NCI-H82 treated with DMSO at 0.1 percent for 48 hours (cell line): ENCODE measurements around the gene KDM4E.

Experiments used
- DNase-seq: peaks from one replicate; lab custom pipeline; 2025; ENCODE audit not compliant: unreplicated experiment; lab: John Stamatoyannopoulos, UW

Gene KDM4E

DNA sequence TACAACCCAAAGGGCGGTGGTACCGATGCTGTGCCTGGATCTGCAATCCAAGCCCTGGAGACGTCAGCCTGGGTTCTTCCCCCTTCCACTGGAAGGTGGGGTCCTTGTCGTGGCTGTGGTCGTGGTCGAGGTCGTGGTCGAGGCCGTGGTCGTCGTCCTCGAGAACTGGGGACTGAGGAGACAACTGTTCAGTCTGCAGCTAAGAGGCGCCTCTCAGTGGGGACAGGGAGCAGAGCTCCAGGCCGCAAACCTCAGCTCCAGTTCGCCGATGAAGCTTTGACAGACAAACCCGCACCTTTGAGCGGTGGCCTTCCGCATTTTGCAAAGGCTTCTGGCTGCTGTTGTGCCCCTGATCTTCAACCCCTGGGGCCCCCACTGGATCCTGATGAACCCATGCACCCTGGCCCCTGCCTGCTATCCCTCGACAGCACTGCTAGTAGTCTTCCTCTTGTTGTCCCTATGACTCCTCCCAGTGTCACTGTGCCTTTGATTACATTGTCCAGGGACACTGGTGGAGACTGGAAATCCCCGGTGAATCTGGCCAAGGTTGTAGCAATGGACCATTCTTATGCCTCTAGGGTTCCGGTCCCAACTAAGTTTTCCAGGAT lies 25.6 kb downstream of the KDM4E start:
- no peak for DNase-seq

DNA sequence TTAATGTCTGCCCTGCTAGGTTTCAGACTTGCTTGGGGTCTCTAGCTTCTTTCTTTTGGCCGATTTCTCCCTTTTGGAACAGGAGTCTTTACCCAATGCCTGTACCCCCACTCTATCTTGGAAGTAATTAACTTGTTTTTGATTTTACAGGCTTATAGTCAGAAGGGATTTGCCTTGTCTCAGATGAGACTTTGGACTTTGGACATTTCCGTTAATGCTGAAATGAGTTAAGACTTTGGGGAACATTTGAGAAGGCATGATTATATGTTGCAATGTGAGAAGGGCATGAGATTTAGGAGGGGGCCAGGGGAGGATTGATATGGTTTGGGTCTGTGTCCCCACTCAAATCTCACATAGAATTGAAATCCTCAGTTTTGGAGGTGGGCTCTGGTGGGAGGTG lies 29.3 kb downstream of the KDM4E start:
- no peak for DNase-seq

DNA sequence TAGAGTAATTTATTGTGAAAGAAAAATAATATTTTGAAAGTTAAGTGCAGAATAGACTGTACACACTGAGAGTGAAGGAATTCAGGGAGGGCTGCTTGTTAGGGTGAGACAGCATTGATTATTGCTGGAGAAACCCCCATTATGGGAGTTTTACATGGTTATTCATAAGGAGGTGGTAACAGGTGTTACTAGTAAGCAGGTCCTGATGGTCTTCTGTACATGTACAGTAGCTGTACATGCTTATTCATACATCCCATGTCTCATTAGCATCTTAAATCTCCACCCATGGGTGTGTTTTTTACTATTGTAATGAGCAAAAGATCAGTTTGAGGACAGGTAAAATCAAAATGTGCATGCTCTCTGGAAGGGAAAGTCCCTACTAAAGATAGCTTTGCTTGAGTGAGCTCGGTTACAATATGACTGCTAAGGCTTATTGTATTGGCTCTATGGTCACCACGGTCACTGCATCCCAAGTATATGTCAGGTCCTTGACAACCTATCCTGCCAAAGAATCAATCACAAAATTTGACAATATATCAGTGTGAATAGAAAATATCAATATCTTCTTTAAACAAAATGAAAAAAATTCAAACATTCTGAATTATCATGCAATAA lies 30.3 kb downstream of the KDM4E start:
- DNase-seq = no peak

DNA sequence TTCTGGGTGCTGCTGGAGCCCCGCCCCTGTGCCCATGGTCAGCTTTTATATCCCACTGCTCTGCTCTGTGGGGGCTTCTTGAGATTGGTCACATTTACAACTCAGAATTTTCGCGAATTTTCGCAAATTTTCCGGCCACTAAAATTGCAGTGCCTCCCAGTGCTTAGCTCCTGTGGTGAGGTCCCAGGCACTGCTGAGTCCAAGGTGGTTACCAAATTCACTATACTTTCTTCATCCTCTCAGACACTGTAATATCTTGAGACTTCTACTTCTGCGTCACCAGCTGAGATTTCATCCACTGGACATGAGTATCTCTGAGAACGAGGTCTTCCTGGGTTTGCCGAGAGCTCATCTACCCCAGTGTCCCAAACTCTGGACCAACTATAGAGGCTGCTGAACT lies 32.9 kb downstream of the KDM4E start:
- no peak for DNase-seq

DNA sequence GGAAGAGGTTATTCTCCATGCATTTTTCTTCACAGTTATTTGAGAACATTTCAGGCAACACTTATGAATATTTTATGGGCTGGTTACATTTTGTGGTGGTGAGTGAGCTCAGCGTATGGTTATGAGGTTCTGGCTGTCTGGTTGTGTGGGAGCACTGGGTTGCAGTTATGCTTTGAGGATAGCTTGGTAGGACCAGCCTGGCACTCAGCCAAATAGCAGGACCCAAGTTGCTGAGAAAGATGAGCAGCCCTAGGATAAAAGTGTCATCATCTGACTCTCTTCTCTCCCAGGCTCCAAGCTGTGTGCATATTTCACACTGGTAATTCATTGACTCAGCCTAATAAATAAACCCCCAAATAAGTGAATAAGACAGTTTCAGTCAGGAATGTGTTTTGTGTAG lies 33.6 kb downstream of the KDM4E start:
- no peak for DNase-seq

DNA sequence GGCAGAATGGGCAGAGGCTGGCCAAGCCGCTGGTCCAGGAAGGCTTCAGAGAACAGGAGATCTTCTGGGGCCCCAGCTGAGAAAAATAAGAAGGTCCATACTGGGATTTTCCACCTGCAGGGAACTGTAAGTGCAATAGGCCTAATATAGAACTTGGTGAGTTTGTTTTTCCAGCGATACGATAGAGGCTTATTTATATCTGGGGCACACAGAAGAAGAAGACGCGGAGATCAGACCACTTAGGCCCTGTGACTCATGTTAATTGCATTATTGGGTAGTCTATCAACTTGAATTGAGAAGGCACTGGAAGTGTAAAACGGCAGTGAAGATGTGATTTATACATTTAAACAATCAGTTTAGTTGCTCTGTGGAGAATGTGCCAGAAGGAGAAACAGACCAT lies 34.0 kb downstream of the KDM4E start:
- DNase-seq = no peak

DNA sequence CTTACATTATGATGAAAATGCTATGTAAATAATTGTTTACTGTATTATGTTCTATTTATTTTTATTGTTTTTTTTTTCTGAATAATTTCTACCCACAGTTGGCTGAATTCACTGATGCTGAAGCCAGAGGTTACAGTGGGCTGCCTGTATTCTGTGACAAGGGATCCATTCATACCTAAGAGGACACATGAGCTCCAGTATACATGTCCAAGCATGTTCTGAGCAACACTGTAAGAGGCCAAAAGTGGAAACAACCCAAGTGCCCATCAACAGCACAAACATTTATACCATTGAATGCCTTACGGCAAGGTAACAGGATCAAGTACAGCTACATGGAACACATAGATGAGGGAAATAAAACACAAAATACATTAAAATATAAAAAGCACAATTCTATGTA lies 40.3 kb downstream of the KDM4E start:
- DNase-seq = no peak

DNA sequence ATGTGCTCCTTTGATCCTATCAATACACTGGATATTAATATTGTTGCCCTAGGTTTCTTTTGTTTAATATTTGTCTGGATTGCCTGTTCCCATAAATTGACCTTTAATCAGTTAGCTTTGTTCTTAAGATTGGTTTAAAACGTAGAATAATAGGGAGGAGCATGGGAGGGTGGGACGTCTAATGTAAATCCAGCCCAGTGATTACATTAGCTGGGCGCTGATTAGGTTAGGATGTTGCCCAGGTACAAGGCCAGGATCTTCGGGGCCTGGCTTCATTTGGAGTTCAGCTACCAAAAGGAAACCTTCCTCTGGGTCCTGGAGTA lies 41.6 kb downstream of the KDM4E start, which contains the start of gene SRSF8:
Gene SRSF8, plus strand, starts transcription at position 204 of the 323 bp plus-strand sequence. CDS start 308 bp downstream, outside the sequence.
- peak; percentile 45 for DNase-seq

DNA sequence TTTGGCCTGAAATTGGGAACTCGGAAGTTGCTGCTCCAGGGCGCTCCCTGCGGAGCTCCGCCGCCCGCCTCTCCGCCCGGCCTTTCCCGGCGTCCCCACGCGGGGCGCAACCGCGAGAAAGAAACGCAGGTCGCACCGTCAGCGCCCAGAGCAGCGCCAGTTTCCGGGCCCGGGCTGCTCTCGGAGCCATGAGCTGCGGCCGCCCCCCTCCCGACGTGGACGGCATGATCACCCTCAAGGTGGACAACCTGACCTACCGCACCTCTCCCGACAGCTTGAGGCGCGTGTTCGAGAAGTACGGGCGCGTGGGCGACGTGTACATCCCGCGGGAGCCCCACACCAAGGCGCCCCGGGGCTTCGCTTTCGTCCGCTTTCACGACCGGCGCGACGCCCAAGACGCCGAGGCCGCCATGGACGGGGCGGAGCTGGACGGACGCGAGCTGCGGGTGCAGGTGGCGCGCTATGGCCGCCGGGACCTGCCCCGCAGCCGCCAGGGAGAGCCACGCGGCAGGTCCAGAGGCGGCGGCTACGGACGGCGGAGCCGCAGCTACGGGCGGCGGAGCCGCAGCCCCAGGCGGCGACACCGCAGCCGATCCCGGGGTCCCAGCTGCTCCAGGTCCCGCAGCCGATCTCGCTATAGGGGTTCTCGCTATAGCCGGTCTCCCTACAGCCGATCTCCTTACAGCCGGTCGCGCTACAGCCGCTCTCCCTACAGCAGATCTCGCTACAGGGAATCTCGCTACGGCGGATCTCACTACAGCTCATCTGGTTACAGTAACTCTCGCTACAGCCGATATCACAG lies 42.2 kb downstream of the KDM4E start:
- DNase-seq = peak; percentile 45

DNA sequence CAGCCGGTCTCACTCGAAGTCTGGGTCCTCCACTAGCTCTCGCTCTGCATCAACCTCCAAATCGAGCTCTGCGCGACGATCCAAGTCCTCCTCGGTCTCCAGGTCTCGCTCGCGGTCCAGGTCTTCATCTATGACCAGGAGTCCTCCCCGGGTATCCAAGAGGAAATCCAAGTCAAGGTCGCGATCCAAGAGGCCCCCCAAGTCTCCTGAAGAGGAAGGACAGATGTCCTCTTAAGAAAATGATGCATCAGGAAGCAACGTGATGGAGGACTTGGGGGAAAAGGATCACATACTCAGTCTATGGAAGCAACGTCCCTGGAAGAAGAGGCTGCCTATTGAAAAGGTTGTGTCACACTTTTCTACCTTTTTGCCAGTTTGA lies 42.8 kb downstream of the KDM4E start:
- peak; percentile 52 for DNase-seq

DNA sequence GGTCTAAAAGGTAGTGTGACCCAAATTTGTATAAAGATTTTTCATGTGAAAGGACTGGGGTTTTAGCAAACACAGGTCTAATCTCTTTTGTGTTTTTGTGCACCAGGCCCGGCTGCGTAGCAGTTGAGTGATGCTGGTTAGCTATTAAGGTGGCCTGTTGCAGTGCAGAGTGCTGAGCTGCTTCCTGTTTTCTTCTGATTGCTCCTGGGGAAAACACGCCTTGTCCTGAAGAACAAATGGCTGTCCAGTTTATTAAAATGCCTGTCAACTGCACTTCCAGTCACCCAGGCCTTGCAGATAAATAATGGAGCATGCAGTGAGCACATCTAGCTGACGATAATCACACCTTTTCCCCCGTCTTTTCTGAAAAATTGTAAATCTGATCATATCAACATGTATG lies 43.5 kb downstream of the KDM4E start:
- peak; percentile 83 for DNase-seq

DNA sequence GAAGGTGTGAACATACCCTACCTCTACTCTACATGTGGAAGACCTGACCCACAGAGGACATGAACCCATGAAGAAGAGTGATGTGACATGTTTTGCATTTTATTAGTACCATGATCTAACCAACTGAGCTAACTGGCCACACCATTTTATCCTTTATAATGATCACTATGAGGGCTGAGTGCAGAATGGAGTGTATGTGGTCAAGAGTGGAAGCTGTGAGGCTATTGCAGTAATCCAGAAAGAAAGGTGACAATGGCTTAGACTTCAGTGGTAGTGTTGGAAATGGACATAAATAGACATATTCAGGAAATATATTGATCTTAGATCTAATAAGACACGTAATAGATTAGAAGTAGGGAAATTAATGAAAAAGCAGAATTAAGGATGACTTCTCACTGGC lies 45.4 kb downstream of the KDM4E start:
- no peak for DNase-seq

DNA sequence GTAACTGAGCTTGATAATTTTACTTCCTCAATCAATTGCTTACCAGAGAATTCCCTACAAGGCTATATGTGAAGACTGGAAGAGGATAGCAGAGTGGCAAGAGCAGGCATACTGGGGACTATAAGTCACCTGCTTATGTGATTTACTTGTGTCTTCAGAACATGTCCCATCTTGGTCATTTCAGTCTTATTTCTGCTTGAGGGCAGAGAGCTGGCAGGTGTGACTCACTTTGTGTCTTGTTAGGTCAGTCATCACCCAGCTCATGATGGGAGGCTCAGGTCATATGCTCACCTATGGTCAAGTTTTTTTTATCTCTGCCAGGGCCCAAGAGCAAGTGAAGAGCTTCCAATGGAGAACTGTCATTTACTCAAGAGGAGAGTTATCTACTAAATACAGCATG lies 47.9 kb downstream of the KDM4E start:
- DNase-seq = no peak

DNA sequence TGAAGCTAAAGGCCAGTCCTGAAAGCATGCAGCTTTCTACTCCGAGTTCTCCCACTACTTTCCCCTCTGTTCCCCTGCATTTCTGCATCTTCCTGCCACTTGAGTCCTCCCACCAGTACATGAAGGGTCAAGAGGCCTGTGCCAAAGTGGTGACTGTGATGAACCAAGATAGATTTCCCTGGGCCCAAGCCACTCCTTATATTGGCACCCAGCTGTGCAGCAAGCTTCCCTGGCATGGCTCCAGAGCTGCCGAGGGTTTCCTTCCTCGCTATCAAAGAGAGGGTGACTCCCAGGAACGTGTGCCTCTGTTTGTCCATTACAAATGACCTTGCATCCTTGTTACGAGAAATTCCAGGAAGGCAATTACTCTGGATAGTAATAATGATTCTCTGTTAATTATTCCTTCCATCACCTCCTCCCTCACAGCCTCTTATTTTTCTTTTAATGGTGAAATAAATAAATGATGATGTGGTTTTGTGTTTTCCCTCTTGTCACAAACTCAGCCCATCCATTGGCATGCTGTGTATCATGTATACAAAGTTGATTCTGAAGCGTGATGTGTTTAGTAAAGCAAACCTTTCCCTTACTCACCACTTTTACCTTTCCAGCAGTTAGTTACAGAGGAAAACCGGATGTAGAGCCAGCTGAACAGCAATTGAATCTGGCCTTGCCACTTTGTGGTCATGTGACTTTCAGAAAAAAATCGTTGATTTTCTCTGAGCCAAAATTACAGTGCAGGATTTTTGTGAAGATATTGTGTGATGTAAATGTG lies 49.9 kb downstream of the KDM4E start:
- DNase-seq = no peak

DNA sequence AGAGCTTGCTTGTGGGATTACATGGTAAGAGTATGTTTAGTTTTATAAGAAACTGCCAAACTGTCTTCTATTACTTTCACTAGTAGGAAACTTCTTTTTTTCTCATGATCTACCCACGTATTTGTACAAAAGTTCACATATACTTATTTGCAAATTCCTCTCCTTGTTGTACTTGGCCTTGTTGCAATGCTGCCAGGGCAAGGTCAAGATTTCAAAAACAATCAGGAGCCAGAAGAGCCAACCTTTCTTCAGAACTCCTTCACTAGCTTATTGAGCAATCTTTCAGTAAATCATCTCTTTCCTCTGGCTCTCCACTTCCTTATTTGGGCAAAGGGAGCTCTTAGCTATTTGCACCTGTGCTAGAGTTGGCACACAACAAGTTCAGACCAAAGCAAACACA lies 51.4 kb downstream of the KDM4E start:
- no peak for DNase-seq

DNA sequence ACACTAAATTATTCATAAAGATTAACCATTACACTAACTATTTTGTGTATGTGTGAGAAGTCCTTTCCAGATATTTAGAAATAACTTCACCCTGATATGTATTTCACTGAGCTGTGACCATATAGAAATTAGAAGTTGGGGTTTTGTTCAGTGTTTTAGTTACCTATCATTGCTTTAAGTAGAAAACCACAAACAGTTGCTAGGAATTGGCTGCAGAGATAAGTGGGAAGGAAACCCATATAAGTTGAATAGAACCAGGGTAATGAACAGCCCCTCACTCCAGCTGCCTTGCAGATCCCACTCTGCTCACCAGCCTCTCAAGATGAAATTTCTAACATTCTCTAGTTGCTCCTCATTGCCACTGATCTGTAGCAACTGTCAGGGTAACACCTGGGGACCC lies 51.9 kb downstream of the KDM4E start:
- DNase-seq = no peak
